Endothelial cell of umbilical vein (primary cell): ENCODE results near the gene UBR3. TPM values are rescaled to one million over a fixed set of nuclear protein-coding genes. Genes with fewer than 3 reads are reported as not detected.

Source experiments
- BruUV-seq: library from RNA; stranded (reverse); fragments of 400-500 nt; replicated peaks from 2 replicates; lab custom pipeline; 2021; lab: Mats Ljungman, UMichigan
- CTCF ChIA-PET: fragments of 300-600, 350-600 bp; sonication (Branson Sonifier 250); formaldehyde crosslinking; loops from one replicate; lab custom pipeline; 2021; ENCODE audit warnings: antibody characterized with exemption, inconsistent platforms; lab: Charles Lee
- POLR2A ChIA-PET: fragments of 300-600, 350-600 bp; sonication (Branson Sonifier 250); formaldehyde crosslinking; loops from one replicate; lab custom pipeline; 2021; ENCODE audit warnings: antibody characterized with exemption, inconsistent platforms; lab: Charles Lee
- DNase-seq: peaks from one replicate; pipeline ENCODE4 v3.0.0-alpha.2; 2011; ENCODE audit warnings: low read depth, low spot score
- FAIRE-seq: peaks from 2 replicates; lab custom pipeline; 2011; peaks lifted over from hg19 to GRCh38; lab: Jason Lieb, UNC
- H2AFZ ChIP-seq: 2 replicates; pipeline ENCODE4 v1.6.0; 2012; ENCODE audit warnings: low read depth, low read length, control low read depth, inconsistent platforms
- H3K27ac ChIP-seq: 2 replicates; pipeline ENCODE4 v1.5.1; 2011; ENCODE audit warnings: low read depth, mild to moderate bottlenecking, control low read depth, low read length, moderate library complexity; ENCODE audit not compliant: insufficient read depth
- H3K27me3 ChIP-seq, 2 experiments: 2 replicates each; pipeline versions ENCODE4 v1.6.0 to v1.6.1; 2011; ENCODE audit warnings: low read length in 2 of 2, mixed read lengths in 1 of 2; ENCODE audit not compliant: control insufficient read depth in 2 of 2, insufficient read depth in 2 of 2
- H3K36me3 ChIP-seq, 2 experiments: 2 replicates in 1 of 2; 3 replicates in 1 of 2; pipeline ENCODE4 v1.5.1; 2011; ENCODE audit warnings: low read length in 2 of 2, mild to moderate bottlenecking in 1 of 2, moderate library complexity in 1 of 2; ENCODE audit not compliant: control insufficient read depth in 2 of 2, insufficient read depth in 2 of 2; ENCODE audit errors: extremely low read depth in 1 of 2
- H3K4me1 ChIP-seq: 3 replicates; pipeline ENCODE4 v1.5.1; 2011; ENCODE audit warnings: mild to moderate bottlenecking, low read length; ENCODE audit not compliant: control insufficient read depth, insufficient read depth; ENCODE audit errors: extremely low read depth
- H3K4me2 ChIP-seq: 2 replicates; pipeline ENCODE4 v1.6.1; 2011; ENCODE audit warnings: low read length, control low read depth, mixed read lengths; ENCODE audit not compliant: insufficient read depth
- H3K4me3 ChIP-seq, 3 experiments: fragments of 200-600 bp in 1 of 3; sonication (generic), shearing (Covaris generic) in 1 of 3; replicated peaks in 1 of 3; 2 replicates each; pipeline ENCODE4 v1.5.1; 2011 to 2016; ENCODE audit warnings: control low read depth in 3 of 3, low read length in 3 of 3, mild to moderate bottlenecking in 2 of 3, inconsistent platforms in 1 of 3, low read depth in 1 of 3, moderate library complexity in 1 of 3; ENCODE audit not compliant: insufficient read depth in 1 of 3
- H3K79me2 ChIP-seq: 2 replicates; pipeline ENCODE4 v1.6.0; 2012; ENCODE audit warnings: low read length, inconsistent platforms; ENCODE audit not compliant: control insufficient read depth, insufficient read depth
- H3K9ac ChIP-seq: replicated peaks from 2 replicates; pipeline ENCODE3; 2011; ENCODE audit warnings: low read length, control low read depth; ENCODE audit not compliant: insufficient read depth; ENCODE audit errors: extremely low read depth
- H3K9me1 ChIP-seq: replicated peaks from 3 replicates; pipeline ENCODE4 v1.6.0; 2011; ENCODE audit warnings: mild to moderate bottlenecking, low read length; ENCODE audit not compliant: control insufficient read depth, insufficient read depth; ENCODE audit errors: extremely low read depth
- H3K9me3 ChIP-seq: replicated peaks from 2 replicates; pipeline ENCODE4 v1.5.1; 2012; ENCODE audit warnings: low read length, inconsistent platforms; ENCODE audit not compliant: control insufficient read depth, insufficient read depth
- H4K20me1 ChIP-seq: replicated peaks from 2 replicates; pipeline ENCODE3; 2011; ENCODE audit warnings: mild to moderate bottlenecking, low read length; ENCODE audit not compliant: control insufficient read depth, insufficient read depth; ENCODE audit errors: extremely low read depth
- EZH2 ChIP-seq: IDR thresholded peaks from 2 replicates; pipeline ENCODE4 v1.6.1; 2012; ENCODE audit warnings: borderline replicate concordance, low read depth, mild to moderate bottlenecking, moderate library complexity, low read length, inconsistent platforms; ENCODE audit not compliant: severe bottlenecking
- GATA2 ChIP-seq: IDR thresholded peaks from 2 replicates; pipeline ENCODE4 v1.7.0; 2011; ENCODE audit warnings: low read depth, mild to moderate bottlenecking, moderate library complexity, mixed read lengths, low read length; ENCODE audit not compliant: insufficient read length, insufficient read depth
- MYC ChIP-seq: IDR thresholded peaks from one replicate; pipeline ENCODE4 v1.6.1; 2011; ENCODE audit warnings: mild to moderate bottlenecking, low read depth, low read length
- POLR2A ChIP-seq: IDR thresholded peaks from 2 replicates; pipeline ENCODE4 v1.6.1; 2012; ENCODE audit warnings: low read depth, mild to moderate bottlenecking, control low read depth, low read length
- dilution Hi-C: fragments of 300-500 bp; cut with MboI; formaldehyde crosslinking; loops from one replicate; pipeline ENCODE4 v1.15.0; 2019; ENCODE audit warnings: low sequenced_read_pairs; ENCODE audit not compliant: extremely low pct_ligation_motif_present
- intact Hi-C: fragments of 100-400 bp; cut with micrococcal nuclease; formaldehyde crosslinking; loops from one replicate; pipeline ENCODE4 v1.10.0; 2022
- polyA plus RNA-seq, 4 experiments: library from polyadenylated mRNA; depleted of rRNA in 3 of 4; stranded (reverse) in 3 of 4; unstranded in 1 of 4; fragments of >200 nt; gene quantifications; 2 replicates each; pipeline versions ENCODE4 v1.2.1 to v1.2.3, GENCODE V29; 2011 to 2012; ENCODE audit warnings: missing spikeins in 1 of 4
- total RNA-seq: library from RNA; stranded (reverse); gene quantifications from 2 replicates; pipeline ENCODE4 v1.2.3, GENCODE V29; 2021
- TF ChIP-seq, protein P1 (sequence below): IDR thresholded peaks from 2 replicates; pipeline ENCODE4 v1.6.1; 2011; ENCODE audit not compliant: insufficient read depth, insufficient read length

Gene UBR3
- total and polyA plus RNA-seq, 2 donors (not counting 3 experiments of a cell fraction or from before 2014, with no cell fraction given) = 5.3 to 27.5 TPM

DNA sequence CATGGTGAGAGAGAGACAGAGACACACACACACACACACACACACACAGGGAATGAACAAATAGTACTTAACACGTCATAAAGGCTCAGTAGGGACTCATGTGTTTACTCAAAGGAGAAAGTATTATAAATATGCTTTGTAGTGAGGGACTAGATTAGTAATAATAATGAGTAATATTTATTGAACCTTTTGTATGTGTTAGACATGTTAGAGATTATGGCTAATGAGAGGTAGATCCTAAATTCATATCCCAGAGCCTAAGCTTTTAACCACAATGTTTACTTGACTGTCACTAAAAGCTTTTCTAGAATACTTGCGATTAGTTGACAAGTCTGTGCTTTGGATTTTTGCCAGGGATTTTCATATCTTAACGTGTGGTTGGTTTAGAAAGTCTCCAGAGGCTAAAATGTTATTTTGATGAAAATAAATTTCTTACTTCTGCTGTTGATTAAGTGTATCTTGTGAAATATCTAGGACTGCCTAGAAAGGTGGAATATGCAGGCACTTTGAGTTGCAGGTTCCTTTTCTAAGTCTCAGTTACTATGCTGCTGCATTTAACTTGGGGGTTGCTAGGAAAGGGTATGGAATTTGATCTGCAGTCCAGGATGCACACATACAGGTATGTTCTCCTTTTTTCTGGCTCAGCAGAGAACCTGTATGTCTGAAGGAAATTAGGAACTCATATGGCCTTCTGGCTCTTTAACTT lies 64.5 kb downstream of the UBR3 start:
- ChIA-PET CTCF (interaction anchor here (0.8 kb wide), 1 partner anchor 14 kb away, joined by 3 read pairs; no protein-coding TSS in a partner anchor), POLR2A (no interaction called here)
- H3K4me2 ChIP-seq = no peak overlapping the region
- intact Hi-C loops (no loop called here), dilution Hi-C loops (no loop called here)
- H3K27ac ChIP-seq = no peak overlapping the region
- H3K4me1 ChIP-seq = no peaks in the 10 kb centered on the region
- H3K27me3 ChIP-seq = no peaks in the 10 kb centered on the region
- FAIRE-seq = no peak
- H3K9me1 ChIP-seq = no peaks in the 10 kb centered on the region
- no peak overlapping the region for H3K9ac ChIP-seq
- no peaks in the 10 kb centered on the region for H3K79me2 ChIP-seq
- no peak for TF ChIP-seq EZH2
- TF ChIP-seq POLR2A = no peak
- TF ChIP-seq, protein P1, sequence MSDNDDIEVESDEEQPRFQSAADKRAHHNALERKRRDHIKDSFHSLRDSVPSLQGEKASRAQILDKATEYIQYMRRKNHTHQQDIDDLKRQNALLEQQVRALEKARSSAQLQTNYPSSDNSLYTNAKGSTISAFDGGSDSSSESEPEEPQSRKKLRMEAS = no peak
- H4K20me1 ChIP-seq = no peaks in the 10 kb centered on the region
- no peak for DNase-seq
- BruUV-seq = no TSS peak
- no peak overlapping the region for H3K4me3 ChIP-seq
- no peaks in the 10 kb centered on the region for H3K9me3 ChIP-seq
- H3K36me3 ChIP-seq = no peaks in the 10 kb centered on the region
- H2AFZ ChIP-seq = no peak overlapping the region

DNA sequence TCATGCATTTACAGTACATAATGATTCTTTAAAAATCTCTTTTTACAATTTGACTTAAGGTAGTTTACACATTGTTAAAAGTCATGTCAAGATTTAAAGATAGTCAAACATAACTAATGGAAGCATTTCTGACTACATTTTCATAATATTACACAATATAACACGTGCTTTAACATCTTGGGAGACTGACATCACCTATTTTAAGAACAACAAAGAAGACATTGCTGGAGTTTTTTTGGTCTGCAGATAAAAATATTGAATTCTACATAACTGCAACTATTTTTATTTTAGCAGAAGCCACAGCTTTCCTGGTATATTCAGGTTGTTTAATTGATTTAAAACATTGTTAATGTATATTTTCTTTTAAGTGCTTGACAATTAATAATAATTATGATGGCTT lies 65.7 kb downstream of the UBR3 start:
- Histone ChIP-seq H3K4me2 (no peak overlapping the region), H3K9me1 (no peaks in the 10 kb centered on the region), H3K9me3 (no peaks in the 10 kb centered on the region), H3K4me3 (no peak overlapping the region), H3K27ac (no peak overlapping the region), H2AFZ (no peak overlapping the region), H3K36me3 (no peaks in the 10 kb centered on the region), H3K9ac (no peak overlapping the region), H3K79me2 (no peaks in the 10 kb centered on the region), H3K4me1 (no peaks in the 10 kb centered on the region), H4K20me1 (no peaks in the 10 kb centered on the region), H3K27me3 (no peaks in the 10 kb centered on the region)
- ChIA-PET CTCF (interaction anchor here (0.8 kb wide), 1 partner anchor 17 kb away, joined by 3 read pairs; no protein-coding TSS in a partner anchor), POLR2A (no interaction called here)
- FAIRE-seq (no peak), DNase-seq (no peak)
- intact Hi-C loops (no loop called here), dilution Hi-C loops (no loop called here)
- TF ChIP-seq, protein P1 = no peak
- TF ChIP-seq POLR2A (no peak), MYC (no peak), GATA2 (no peak), EZH2 (no peak)
- BruUV-seq = no TSS peak
